OCI-LY3 (cell line): ENCODE data around the gene RBM4B.

ENCODE experiments used
- H2AFZ ChIP-seq: fragments of 200-600, 300-600 bp; shearing (Covaris generic); 2 replicates; pipeline ENCODE4 v1.6.0; 2014; ENCODE audit warnings: antibody characterized with exemption, low read depth, low read length
- H3K27ac ChIP-seq: fragments of 200-600, 300-600 bp; sonication (generic); 2 replicates; pipeline ENCODE4 v1.5.1; 2014; ENCODE audit warnings: mild to moderate bottlenecking, low read length, moderate library complexity, mixed read lengths
- H3K27me3 ChIP-seq: fragments of 200-600, 300-600 bp; sonication (generic); 2 replicates; pipeline ENCODE4 v1.6.1; 2014; ENCODE audit warnings: low read depth, low read length, mixed read lengths
- H3K36me3 ChIP-seq: fragments of 200-600, 300-600 bp; sonication (generic); replicated peaks from 2 replicates; pipeline ENCODE3; 2014; ENCODE audit warnings: low read depth, low read length, mixed read lengths
- H3K4me1 ChIP-seq: fragments of 300-600, 200-600 bp; sonication (generic); 2 replicates; pipeline ENCODE4 v1.6.1; 2014; ENCODE audit warnings: low read length, mixed read lengths
- H3K4me2 ChIP-seq: fragments of 200-600, 300-600 bp; sonication (generic); 2 replicates; pipeline ENCODE4 v1.6.1; 2014; ENCODE audit warnings: low read length, mixed read lengths
- H3K4me3 ChIP-seq: fragments of 300-600, 200-600 bp; sonication (generic); 2 replicates; pipeline ENCODE4 v1.5.1; 2014; ENCODE audit warnings: antibody characterized with exemption, mild to moderate bottlenecking, low read length, moderate library complexity
- H3K79me2 ChIP-seq: fragments of 300-600, 200-600 bp; shearing (Covaris generic); 2 replicates; pipeline ENCODE4 v1.6.1; 2014; ENCODE audit warnings: mild to moderate bottlenecking, low read length, mixed read lengths
- H3K9ac ChIP-seq: fragments of 300-600, 200-600 bp; shearing (Covaris generic); 2 replicates; pipeline ENCODE4 v1.6.0; 2014; ENCODE audit warnings: mild to moderate bottlenecking, low read length, moderate library complexity
- H3K9me3 ChIP-seq: fragments of 200-600, 300-600 bp; shearing (Covaris generic); 2 replicates; pipeline ENCODE4 v1.6.1; 2014; ENCODE audit warnings: low read length, mixed read lengths; ENCODE audit not compliant: insufficient read depth
- H4K20me1 ChIP-seq: fragments of 200-600, 300-600 bp; sonication (generic); 2 replicates; pipeline ENCODE4 v1.6.1; 2016; ENCODE audit warnings: low read length, mixed read lengths; ENCODE audit not compliant: insufficient read depth
- EZH2phosphoT487 ChIP-seq: fragments of 200-600 bp; shearing (Covaris generic); IDR thresholded peaks from 2 replicates; pipeline ENCODE4 v1.6.1; 2018; ENCODE audit warnings: antibody characterized with exemption, mixed run types, low read depth
- TF ChIP-seq, protein P1 (sequence below): fragments of 200-600, 300-600 bp; sonication (generic); IDR thresholded peaks from 2 replicates; pipeline ENCODE4 v1.5.1; 2014; ENCODE audit warnings: antibody characterized with exemption, low read length, low read depth

Gene RBM4B

DNA sequence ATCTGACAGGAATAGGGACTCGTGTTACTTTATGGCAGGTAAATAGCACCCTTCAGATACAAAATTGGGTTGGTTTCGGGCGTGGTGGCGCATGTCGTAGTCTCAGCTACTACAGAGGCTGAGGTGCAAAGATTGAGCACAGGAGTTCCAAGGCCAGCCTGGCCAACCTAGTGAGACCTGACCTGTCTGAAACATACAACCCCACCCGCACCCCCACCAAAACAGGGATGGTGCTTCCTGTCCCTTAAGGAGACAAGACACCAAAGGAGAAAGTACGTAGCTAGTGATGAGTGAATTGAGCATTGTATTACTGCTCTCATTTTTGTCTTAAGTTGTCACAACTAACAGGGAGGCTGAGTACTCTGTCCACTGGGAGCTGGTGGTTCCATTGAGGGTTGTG is 25.0 kb downstream of the RBM4B start:
- Histone ChIP-seq H3K4me3 (no peak overlapping the region), H3K27me3 (no peaks in the 10 kb centered on the region), H3K4me1 (no peaks in the 10 kb centered on the region), H4K20me1 (peaks cover 39% of the 10 kb centered on the region), H2AFZ (no peak overlapping the region), H3K36me3 (peaks cover 51% of the 10 kb centered on the region), H3K4me2 (no peak overlapping the region), H3K79me2 (peaks cover 94% of the 10 kb centered on the region), H3K9me3 (no peaks in the 10 kb centered on the region), H3K9ac (no peak overlapping the region), H3K27ac (no peak overlapping the region)
- TF ChIP-seq, protein P1, sequence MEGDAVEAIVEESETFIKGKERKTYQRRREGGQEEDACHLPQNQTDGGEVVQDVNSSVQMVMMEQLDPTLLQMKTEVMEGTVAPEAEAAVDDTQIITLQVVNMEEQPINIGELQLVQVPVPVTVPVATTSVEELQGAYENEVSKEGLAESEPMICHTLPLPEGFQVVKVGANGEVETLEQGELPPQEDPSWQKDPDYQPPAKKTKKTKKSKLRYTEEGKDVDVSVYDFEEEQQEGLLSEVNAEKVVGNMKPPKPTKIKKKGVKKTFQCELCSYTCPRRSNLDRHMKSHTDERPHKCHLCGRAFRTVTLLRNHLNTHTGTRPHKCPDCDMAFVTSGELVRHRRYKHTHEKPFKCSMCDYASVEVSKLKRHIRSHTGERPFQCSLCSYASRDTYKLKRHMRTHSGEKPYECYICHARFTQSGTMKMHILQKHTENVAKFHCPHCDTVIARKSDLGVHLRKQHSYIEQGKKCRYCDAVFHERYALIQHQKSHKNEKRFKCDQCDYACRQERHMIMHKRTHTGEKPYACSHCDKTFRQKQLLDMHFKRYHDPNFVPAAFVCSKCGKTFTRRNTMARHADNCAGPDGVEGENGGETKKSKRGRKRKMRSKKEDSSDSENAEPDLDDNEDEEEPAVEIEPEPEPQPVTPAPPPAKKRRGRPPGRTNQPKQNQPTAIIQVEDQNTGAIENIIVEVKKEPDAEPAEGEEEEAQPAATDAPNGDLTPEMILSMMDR, result no peak
- TF ChIP-seq EZH2phosphoT487, result no peak

DNA sequence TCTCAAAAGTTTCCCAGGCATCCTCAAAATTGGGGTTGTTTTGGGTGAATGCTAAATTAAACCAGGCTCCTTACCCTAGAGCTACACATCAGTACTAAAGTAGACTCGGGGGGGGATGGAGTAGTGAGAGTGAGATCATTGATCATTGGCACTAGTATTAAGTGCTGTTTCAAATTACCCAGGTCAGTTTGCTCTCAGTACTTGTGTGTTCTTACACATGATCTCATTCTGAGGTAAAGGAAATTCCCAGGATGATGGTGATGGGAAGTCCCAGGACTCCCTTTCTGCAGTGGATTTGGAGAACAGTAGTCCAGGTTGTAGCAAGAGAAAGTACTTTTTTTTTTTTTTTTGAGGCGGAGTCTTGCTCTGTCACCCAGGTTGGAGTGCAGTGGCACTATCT is 26.7 kb downstream of the RBM4B start:
- Histone ChIP-seq H3K4me3 (no peak overlapping the region), H3K79me2 (peaks cover 99% of the 10 kb centered on the region), H4K20me1 (peaks cover 56% of the 10 kb centered on the region), H3K27me3 (no peaks in the 10 kb centered on the region), H3K27ac (no peak overlapping the region), H3K9me3 (no peaks in the 10 kb centered on the region), H2AFZ (no peak overlapping the region), H3K4me2 (no peak overlapping the region), H3K36me3 (peaks cover 59% of the 10 kb centered on the region), H3K4me1 (no peaks in the 10 kb centered on the region), H3K9ac (no peak overlapping the region)
- no peak for TF ChIP-seq EZH2phosphoT487
- TF ChIP-seq, protein P1, result no peak

DNA sequence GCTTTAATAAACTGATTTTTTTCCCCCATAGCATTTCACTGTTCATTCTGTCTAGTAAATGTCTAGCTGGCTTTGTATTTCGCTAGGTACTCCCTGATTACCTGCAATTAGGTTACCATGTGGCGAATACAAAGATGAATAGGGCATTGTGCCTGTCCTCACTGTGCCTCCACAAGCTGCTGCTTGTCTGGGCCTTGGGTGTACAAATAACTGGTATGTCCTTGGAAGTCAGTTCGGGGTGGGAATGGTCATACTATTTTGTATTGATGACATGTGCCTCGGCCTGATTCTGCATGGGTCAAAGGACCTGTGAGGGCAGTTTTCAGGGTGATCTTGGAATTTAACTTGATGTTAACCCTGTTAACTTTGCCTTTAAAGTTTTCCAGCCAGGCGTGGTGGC is 27.8 kb downstream of the RBM4B start:
- no peak overlapping the region for H3K4me3 ChIP-seq
- no peak overlapping the region for H2AFZ ChIP-seq
- TF ChIP-seq, protein P1, result no peak
- no peak for TF ChIP-seq EZH2phosphoT487
- no peak overlapping the region for H3K27ac ChIP-seq
- H3K9me3 ChIP-seq, result no peaks in the 10 kb centered on the region
- H3K9ac ChIP-seq, result no peak overlapping the region
- no peak overlapping the region for H3K4me2 ChIP-seq
- peaks cover 67% of the 10 kb centered on the region for H4K20me1 ChIP-seq
- H3K4me1 ChIP-seq, result no peaks in the 10 kb centered on the region
- no peaks in the 10 kb centered on the region for H3K27me3 ChIP-seq
- peaks cover 99% of the 10 kb centered on the region for H3K79me2 ChIP-seq
- peaks cover 67% of the 10 kb centered on the region for H3K36me3 ChIP-seq

DNA sequence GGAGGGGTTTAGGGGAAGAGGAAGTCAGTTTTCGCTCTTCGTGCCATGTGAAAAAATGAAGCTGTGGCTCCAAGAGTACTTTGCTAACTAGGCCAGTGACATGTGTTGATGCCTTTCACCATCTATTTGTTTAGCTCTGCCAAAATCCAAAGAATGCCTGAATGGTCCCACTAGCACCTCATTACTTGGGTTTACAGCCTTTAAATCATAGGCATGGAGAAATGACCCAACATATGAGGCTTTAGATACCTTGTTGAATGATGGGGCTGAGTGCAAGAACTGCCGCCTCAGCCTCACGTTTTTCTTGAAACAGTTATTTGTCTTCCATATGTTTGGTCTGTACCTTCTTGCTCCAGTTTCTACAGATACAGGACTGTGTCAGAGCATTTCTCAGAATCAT is 30.9 kb downstream of the RBM4B start:
- Histone ChIP-seq H3K4me3 (no peak overlapping the region), H3K4me2 (no peak overlapping the region), H3K27me3 (no peaks in the 10 kb centered on the region), H3K36me3 (peaks cover 80% of the 10 kb centered on the region), H3K4me1 (peaks cover 7% of the 10 kb centered on the region), H3K9me3 (no peaks in the 10 kb centered on the region), H3K9ac (no peak overlapping the region), H3K27ac (no peak overlapping the region), H4K20me1 (peaks cover 87% of the 10 kb centered on the region), H2AFZ (no peak overlapping the region), H3K79me2 (peaks cover 100% of the 10 kb centered on the region)
- TF ChIP-seq, protein P1, result no peak
- no peak for TF ChIP-seq EZH2phosphoT487
